Neural progenitor cell (in vitro differentiated cells): ENCODE results near the gene DNAJC15.
"Not testable (repeated sequence)": the region's sequence is repeated elsewhere in the genome, so short reads cannot be mapped to it uniquely, and the experiment has no call there.

ENCODE experiments used
- EZH2 ChIP-seq: fragments of 200-600 bp; sonication (generic); IDR thresholded peaks from 2 replicates; pipeline ENCODE4 v1.6.1; 2017; ENCODE audit warnings: antibody characterized with exemption, mild to moderate bottlenecking, moderate library complexity
- EZH2phosphoT487 ChIP-seq: fragments of 200-600 bp; sonication (generic); IDR thresholded peaks from 2 replicates; pipeline ENCODE4 v1.6.1; 2017; ENCODE audit warnings: antibody characterized with exemption
- TF ChIP-seq, protein P1 (sequence below): fragments of 200-600 bp; sonication (generic); IDR thresholded peaks from 2 replicates; pipeline ENCODE4 v1.5.1; 2017; ENCODE audit warnings: antibody characterized with exemption, mild to moderate bottlenecking

GRCh38 chr13:43040581-43041368, 17.4 kb downstream of the DNAJC15 start:
- TF ChIP-seq, protein P1, sequence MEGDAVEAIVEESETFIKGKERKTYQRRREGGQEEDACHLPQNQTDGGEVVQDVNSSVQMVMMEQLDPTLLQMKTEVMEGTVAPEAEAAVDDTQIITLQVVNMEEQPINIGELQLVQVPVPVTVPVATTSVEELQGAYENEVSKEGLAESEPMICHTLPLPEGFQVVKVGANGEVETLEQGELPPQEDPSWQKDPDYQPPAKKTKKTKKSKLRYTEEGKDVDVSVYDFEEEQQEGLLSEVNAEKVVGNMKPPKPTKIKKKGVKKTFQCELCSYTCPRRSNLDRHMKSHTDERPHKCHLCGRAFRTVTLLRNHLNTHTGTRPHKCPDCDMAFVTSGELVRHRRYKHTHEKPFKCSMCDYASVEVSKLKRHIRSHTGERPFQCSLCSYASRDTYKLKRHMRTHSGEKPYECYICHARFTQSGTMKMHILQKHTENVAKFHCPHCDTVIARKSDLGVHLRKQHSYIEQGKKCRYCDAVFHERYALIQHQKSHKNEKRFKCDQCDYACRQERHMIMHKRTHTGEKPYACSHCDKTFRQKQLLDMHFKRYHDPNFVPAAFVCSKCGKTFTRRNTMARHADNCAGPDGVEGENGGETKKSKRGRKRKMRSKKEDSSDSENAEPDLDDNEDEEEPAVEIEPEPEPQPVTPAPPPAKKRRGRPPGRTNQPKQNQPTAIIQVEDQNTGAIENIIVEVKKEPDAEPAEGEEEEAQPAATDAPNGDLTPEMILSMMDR = not testable (repeated sequence)
- not testable (repeated sequence) for TF ChIP-seq EZH2phosphoT487, EZH2
